GM20431 (cell line): Measurements from ENCODE around the gene BBIP1.

ENCODE experiments used
- in situ Hi-C: fragments of 300-500 bp; cut with MseI, MboI; formaldehyde crosslinking; loops from one replicate; pipeline ENCODE4 v1.15.0; 2020; ENCODE audit warnings: low sequenced_read_pairs; ENCODE audit not compliant: unreplicated experiment

Gene BBIP1

DNA sequence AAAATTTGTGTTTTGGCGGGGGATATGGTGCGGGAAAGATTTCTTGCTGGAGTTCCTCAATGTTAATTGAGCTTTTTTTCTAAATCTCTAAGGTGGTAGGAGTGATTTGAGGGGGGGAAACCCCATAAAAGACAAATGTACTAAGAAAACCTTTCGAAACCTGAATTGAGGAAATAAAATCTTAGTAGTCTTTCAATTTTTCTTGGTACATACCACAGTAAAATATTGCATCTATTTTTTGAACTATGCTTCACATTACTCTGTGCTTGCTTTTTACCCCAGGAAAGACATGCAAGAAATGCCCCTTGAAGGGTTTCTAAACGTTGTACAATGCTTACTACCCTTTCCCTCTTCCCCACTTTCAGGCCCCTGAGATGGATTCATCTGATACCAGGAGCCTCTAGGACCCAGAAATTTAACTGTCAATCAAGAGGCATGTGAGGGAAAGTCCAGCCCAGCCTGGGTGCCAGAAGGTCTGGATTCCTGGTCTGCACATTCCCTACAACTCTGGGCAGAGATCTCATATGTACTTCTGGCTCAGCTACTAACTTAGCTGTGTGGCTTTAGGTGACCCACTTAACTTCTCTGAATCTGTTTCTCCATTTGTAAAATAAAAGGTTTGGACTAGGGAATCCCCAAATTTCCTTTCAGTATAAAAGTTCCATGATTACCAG, 53.0 kb downstream of the BBIP1 start:
- in situ Hi-C loops, result no loop called here

DNA sequence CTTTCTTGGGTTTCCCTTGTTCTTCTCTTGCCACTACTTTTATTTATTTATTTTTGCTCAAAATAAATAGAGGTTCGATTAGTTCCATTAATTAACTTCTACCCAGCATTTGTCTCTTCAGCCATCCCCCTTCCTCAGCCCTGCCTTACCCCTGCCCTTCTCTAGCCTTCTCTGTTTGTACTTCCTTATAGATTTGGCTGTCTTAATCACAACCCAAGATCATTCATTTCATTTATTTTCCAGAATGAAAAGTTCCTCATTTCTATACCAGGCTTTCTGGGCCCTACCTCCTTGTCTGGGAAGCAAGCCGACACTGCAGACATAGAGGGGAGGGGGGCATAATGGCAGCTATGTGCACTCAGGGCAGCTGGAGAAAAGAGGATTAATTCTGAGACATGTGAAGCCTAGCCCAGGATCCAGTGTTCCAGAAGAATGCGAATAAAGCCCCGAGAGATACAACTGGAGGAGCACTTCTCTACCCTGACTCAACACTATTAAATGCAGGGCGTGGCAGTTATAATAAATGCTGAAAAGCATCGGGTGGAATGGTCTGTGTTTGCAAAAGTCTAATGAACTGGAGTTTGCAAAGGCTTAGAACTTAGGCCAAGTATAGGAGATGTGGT, 53.7 kb downstream of the BBIP1 start:
- in situ Hi-C loops, result no loop called here

DNA sequence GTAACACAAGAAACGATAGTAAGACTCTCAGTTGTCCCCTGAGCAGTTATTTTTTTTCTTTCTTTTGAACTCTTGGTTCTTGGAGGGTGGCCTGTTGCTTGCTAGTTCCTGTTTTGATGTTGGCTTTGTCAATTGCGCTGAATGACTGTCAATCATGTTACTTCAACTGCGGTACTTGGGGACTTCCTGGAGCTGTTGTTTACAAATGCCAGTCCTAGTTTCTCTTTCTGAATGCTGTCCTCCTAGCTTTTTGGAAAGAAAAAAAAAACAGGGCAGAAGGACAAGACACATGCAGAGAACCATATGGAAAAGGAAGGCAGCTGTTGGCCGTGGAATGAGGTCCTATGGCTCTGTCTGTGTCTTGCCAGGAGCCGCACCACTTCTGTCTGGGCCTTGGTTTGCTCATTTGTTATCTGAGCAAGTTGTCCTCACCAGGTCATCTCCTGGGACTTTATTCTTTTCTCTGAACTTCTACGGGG, 54.3 kb downstream of the BBIP1 start:
- in situ Hi-C loops, result no loop called here

DNA sequence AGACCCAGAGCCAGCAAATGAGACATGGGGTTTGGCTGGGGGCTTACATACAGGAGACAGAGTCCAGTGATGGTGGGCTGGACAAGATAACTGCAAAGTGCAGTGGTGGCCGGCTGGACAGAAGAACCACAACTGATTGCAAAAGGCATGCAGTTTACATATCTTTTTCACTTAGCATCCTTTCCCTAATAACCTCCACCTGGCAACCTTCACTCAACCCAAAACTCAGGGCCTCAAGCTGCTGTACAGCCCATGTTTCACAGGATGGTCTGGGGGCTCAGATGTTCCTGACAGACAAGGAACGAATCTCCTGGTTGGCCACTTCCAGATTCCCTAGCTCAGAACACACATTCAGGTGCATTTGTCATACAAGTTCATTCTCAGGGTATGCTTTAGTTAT, 55.0 kb downstream of the BBIP1 start:
- in situ Hi-C loops, result no loop called here

DNA sequence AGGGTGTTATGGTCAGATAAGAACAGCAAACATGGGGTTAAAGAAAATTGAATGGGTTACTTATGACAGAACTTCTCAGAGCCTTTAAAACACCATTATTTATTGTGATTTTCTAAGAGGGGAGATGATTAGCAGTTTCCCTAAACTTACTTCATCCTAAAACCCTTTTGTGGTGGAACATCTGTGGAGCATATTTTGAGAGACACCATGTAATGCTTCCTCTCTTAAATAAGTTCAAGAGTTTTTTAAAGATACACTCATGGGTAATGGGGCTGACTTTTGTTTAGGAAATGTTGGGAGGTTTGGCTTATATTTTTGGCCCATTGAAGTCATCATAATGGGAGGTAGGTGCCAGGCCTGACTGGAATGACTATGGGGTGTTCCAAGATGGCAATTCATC, 55.6 kb downstream of the BBIP1 start:
- in situ Hi-C loops, result no loop called here

DNA sequence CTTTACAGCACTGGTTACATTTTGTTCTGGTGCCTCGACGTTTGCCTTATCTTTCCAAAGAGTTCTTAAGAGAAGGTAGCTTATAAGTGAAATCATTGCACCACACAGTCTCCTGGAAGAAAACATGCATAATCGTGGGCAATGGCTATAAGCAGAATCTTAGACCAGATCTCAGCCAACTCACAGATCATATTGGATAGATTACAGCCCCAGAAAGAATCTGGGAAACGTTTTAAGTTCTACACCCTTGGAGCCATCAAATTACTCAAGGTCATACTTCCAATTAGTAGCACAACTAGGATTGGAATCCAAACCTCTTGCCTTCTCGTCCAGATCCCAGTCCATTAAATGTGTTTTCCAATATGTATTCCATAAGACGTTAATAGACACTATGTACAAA, 56.0 kb downstream of the BBIP1 start:
- in situ Hi-C loops, result no loop called here

DNA sequence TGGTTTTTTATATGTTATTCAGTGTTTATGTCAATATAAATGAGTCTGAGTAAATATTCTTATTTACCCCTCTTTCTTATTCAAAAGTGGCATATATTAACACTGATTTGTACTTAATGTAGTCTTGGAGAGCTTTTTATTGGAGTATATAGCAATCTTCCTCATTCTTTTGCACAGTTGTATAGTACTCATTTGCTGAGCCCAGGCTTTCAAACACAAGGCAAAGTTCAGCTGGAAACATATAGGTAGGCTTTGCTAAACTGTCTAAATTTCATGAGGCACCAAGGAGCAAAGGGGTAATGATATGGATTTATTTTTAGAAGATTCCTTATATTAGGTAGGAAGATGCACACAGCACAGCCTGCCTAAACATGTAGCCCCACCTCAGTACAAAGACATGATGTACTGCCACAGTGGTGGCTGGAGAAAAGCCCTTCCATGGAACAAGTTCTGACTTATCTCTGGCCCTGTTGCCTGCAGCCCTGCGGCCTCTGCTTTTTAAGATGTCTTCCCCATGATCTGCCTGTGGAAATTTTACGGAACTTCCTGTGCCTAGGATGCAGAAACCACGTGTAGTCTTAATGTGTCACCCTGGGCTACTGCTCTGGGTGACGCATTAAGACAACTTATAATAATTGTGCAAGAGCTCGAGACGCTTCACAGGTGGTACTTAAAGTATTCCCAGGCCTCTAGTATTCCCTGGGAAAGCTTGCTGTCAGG, 56.9 kb downstream of the BBIP1 start:
- in situ Hi-C loops, result no loop called here

DNA sequence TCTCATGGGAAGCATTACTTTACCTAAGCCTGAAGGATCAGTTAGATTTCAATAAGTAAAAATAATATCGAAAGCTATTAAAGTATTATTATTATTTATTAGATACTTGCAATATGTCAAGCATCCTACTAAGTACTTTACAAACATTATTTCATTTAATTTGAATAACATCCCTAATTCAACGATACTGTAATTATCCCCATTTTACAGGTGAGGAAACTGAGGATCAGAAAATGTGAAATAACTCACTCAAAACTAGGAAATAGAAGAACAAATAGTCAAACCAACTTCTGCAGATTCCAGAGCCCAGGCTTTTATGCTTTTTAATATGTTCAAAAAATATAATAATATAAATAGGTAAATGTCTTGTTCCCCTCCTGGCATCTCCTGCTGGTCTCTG, 57.5 kb downstream of the BBIP1 start:
- in situ Hi-C loops, result no loop called here

DNA sequence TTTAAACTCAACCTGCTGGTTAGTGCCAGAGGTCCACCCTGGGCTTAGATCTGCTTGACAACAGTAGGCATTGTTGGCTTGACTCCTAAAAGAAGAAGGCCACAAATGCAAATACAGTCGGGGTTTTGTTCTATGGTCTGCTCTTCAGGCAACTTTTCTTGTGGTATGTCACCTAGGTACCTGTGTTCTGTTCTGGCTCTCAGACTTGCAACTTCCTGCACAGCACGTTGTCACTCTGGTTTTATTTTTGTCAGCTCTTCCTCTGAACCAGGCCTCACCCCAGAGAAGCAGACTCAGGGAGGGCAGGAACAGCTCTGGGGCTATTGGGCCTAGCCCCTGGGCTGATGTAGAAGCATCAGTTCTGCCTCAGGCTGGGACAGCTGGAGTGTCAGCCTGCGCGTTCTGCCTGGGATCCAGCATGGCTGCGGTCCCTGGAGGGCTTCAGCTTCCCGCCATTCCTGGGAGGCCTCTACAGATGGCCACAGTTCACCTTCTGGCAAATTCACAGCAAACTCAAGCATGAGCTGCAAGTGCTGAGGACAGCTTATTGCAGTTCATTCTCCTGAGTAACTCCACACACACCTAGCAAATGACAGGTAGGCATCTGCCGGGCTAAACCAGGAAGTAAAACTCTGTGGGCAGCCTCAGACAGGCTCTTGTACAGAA, 58.3 kb downstream of the BBIP1 start:
- in situ Hi-C loops, result no loop called here

DNA sequence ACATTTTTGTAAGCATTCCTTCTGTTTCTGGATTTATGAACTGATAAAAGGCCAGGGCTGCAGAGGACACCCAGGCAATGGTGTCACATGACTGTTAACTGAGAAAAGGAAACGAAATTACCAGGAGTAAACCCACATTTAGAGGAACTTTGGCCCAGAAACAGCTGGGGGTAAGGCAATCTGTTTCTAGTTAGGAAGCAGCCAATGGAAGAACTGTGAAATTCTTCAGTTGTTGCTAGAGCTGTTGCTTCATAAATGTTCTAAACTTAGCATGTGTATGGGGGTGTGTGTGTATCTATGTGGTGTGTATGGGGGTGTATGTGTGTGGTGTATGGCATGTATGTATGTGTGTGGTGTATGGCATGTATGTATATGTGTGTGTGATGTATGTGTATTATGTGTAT, 59.0 kb downstream of the BBIP1 start:
- in situ Hi-C loops, result no loop called here

DNA sequence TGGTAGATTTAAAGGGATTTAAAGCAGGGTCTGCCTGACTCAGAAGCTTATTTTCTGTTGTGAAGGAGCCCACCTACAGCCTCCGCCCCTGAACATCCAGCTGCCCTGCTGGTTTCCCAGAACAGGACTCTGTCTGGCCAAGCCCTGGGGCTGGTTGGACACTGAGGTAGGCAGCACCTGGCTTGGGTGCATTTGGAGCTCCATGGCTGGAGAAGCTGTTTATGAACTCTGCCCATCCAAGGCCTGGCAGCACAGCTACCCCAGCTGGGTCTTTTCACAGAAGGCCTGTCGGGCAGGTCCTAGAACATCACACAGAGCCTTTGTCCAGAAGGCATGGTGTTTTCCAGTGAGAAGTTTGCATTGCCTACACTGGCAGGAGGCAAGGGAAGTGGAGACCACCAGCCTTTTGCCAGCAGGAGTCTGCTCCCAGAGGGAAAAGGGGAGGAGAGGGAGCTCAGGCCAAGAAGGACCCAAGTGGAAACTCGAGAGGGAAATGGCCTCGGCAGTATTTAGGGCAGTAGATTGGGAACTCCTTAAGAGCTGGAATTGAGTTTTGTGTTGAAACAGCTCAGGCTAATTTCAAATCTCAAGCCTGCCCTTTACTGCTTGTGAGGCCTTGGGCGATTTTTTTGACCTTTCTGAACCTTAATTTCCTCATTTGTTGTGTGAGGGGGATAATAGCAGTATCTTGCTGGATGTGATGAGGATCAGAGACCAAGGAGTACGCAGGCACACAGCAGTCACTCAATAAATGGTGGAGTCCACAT, 59.6 kb downstream of the BBIP1 start:
- in situ Hi-C loops, result no loop called here

DNA sequence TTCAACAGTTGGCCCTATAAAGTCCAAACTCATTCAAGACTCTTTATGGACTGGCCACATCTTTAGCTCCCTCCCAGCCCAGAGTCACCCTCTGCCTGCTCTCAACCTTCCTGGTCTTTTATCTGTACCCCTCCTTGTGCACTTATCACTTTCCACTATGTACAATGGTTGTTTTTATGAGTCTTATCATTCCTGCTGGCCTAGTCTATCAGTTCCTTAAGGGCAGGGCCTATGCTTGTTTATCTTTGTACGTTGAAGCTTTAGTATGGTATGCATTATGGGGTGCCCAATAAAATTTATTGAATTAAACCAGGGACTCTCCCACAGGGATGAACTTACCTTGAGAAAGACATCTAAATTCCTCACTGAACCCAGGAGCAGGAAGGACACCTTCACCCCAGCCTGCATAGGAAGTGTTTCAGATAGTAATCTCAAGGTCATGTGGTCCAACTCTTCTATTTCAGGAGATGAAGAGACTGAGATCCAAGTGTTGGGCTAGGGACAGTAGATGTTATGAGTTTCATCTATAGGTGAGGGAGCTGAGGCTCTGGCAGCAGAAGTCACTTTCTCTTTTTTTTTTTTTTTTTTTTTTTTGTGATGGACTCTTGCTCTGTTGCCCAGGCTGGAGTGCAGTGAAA, 60.6 kb downstream of the BBIP1 start:
- in situ Hi-C loops, result no loop called here

DNA sequence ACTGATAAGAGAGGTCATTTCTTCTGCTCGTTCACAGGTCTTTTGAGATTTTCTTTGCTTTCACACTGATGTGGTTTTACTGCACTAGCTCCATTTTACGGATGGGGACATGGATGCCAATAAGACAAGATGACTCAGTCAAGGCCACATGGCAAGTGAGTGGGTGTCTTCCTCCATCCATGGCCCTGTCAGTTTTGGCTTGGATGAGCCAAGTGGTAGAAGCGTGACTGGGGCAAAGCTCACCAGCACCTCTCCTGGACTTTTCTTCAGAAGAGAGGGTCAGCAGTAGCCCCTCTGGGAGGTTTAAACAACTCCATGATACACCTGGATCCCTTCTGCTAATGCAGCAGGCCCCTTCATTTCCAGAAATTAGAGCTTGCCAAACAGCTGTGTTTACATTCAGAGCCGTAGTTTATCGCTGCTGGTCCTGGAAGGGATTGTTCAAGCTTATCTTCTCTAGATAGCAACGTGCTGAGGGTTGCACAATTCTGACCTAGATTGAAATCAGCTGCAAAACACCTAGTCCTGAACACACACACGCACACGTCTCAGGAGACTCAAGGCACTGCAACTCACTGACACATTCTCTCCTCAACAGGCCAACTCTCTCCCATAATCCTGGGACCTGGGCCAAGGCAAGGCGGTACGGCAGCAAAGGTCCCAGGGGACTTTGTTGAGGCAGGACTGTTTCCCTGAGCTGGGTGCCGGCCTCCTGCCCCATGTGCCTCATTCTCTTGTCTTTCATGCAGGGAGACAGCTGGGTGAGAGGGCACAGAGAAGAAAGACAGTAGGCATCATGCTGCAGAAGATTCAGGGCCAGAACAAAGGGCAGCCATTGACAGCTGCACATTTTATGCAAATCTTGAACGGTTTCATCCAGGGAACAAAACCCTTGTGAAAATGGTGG, 61.5 kb downstream of the BBIP1 start:
- in situ Hi-C loops, result no loop called here

DNA sequence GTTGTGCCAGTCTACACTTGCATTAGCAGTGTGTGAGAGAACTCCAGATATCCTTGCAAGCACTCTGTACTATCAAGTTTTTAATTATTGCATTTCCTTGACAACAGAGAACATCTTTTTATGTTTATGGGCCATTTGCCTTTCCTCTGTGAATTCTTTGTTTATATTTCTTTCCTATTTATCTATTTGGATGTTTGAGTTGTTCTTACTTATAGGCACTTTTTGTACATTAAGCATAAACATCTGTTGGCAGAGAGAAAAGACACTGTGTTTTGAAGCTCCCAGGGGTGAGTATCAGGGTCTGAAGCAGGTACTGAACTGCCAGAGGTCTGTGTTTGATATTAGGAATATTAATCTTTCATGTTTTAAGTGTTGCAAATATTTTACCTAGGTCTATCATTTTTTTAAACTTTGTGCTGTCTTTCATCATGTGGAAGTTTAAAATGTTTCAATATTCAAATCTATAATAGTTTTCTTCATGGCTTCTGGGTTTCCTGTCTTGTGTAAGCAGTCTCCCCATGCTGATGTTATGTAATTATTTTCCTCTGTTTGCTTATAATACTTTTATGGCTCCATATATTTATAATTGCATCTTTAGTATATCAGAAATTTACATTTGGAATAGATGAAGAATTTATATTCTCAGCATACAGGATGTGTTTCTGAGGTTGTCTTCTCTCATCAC, 64.9 kb downstream of the BBIP1 start:
- in situ Hi-C loops, result no loop called here

DNA sequence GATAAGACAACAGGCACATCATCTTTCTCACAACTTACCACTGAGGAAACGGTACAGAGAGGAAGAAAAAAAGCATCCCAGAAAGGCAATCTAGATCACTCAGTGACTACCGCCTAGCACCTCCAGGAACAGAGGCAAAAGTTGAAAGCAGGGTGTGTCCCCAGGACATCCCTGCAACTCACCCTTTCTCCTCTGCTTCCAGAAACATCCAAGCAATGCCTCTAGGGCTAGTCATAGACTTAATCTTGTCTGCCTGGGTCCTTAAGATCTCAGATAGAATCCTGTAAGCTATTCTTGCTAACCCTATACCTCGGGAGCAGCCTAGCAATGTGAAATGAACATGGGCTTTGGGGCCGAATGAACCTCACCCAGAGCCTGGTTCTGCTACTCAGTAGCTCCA, 66.0 kb downstream of the BBIP1 start:
- in situ Hi-C loops, result no loop called here

DNA sequence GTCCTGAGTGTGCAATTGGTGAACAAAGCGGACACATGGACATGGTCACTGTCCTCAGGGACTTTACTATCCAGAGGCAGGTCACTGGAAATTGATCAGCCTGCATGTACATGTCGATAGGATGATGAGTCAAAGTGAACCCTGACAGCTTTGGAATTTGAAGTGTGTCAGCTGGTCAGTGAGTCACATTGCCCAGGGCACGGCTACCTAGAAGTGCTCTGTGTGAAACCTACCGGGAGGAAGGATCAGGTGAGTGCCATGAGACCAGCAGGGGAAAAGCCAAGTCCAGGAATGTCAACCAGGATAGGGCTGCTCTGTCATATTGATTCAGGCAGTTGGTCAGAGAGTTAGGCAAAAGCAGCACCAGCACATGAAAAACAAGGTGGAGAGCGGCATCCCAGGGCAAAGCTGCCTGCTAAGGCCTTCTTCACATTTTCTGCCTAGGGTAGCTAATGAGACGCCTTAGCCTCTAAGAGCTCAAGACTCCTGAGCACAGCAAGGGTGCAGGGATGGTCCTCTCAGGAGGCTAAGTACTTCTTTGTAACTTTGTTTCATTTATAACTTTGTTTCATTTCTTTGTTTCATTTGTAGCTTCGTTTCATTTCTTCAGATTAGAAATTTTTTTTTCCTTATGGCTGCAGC, 66.6 kb downstream of the BBIP1 start:
- in situ Hi-C loops, result no loop called here

DNA sequence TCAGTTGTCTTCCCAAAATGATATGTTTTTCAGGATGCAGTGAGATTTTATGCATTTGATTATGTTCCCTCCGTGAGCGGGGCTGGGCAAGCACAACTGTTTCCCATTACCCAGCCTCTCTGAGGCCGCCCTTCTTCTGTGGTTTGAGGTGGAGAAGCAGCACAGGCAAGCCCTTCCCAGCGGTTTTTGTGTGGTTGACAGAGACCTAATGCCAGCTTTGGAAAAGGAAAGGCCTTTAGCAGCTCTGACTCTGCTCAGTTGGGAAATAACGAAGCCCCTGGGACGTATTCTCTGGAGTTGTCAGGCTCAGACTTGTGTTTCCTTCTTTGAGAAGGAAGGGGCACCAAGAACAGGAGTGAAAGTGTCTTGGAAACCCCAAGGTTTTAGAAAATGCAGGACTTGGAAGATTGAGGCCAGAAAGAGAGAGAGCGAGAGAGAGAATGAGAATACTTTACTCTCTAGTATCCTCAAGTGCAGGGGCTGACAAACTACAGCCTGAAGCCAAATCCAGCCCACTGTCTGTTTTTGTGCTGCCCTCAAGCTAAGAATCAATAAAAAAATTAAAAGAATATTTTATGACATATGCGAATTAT, 67.9 kb downstream of the BBIP1 start:
- in situ Hi-C loops, result no loop called here
